GM12873 (cell line): ENCODE results near the gene IL36G.

Experiments
- TF ChIP-seq, protein P1 (sequence below): IDR thresholded peaks from 2 replicates; pipeline ENCODE4 v1.5.1; 2012; ENCODE audit warnings: low read depth, mild to moderate bottlenecking, moderate library complexity, low read length, control low read depth; ENCODE audit not compliant: insufficient read depth; ENCODE audit errors: missing control alignments

Gene IL36G

DNA sequence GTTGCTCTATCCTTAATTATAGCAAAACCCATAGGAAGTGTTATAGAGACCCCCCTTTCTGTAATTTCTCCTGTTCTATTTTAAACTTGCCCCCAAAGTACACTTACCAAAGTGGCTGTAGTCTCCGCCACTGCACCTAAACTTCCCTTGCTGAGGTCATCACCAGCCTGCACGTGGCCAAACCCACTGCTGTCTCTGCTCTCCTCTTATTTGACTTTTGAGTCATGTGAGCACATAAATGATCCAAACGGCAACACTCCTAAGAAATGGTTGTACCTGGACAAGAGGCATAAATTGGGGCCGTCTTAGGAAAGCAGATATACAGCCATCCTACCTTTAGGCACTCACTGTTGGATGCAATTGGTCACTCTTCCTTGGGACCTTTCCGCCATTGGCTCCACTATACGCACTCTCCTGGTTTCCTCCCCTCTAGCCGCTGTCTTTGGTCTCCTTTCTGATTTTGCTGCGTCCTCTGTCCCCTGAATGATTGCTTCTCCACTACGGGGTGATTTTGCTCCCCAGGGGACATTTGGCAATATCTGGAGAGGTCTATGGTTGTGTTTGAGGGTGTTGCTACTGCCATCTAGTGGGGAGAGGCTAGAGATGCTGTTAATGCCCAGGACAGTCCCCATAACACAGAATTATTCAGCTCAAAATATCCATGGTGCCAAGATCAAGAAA, 19.2 kb upstream of the IL36G start:
- TF ChIP-seq, protein P1, sequence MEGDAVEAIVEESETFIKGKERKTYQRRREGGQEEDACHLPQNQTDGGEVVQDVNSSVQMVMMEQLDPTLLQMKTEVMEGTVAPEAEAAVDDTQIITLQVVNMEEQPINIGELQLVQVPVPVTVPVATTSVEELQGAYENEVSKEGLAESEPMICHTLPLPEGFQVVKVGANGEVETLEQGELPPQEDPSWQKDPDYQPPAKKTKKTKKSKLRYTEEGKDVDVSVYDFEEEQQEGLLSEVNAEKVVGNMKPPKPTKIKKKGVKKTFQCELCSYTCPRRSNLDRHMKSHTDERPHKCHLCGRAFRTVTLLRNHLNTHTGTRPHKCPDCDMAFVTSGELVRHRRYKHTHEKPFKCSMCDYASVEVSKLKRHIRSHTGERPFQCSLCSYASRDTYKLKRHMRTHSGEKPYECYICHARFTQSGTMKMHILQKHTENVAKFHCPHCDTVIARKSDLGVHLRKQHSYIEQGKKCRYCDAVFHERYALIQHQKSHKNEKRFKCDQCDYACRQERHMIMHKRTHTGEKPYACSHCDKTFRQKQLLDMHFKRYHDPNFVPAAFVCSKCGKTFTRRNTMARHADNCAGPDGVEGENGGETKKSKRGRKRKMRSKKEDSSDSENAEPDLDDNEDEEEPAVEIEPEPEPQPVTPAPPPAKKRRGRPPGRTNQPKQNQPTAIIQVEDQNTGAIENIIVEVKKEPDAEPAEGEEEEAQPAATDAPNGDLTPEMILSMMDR = peak; percentile 86

DNA sequence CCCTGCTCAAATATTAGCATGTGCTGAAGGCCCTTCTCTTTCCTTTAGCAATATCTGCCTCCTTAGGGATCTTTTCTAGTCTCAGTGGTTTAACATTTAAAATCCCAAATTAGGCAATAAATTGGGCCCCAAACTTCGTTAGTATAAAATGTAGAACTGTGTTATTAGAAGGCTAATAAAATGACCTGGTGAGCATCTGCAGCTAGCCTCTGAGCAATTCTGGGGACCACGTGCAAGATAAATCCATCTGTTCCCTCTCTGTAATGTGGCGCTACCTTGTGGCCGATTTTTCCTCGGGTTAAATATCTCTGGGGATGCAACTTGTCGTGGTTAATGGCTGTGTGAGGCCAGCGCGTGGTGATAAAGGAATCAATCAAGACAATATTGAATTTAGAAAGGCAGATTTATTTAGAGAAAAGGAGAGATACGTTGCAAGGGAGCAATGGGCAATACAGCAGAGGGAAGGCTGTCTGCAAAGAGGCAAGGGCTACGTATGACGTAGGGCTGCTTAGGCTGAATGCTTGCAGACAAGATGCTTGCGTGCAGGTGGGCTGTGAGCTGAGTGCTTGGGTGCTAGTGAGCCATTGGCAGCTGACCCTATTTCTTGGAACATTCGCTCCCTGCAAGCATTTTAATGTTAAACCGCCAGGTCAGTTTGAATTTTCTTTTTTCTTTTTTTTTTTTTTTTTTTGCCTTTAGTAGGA, 18.5 kb upstream of the IL36G start:
- TF ChIP-seq, protein P1 = no peak

DNA sequence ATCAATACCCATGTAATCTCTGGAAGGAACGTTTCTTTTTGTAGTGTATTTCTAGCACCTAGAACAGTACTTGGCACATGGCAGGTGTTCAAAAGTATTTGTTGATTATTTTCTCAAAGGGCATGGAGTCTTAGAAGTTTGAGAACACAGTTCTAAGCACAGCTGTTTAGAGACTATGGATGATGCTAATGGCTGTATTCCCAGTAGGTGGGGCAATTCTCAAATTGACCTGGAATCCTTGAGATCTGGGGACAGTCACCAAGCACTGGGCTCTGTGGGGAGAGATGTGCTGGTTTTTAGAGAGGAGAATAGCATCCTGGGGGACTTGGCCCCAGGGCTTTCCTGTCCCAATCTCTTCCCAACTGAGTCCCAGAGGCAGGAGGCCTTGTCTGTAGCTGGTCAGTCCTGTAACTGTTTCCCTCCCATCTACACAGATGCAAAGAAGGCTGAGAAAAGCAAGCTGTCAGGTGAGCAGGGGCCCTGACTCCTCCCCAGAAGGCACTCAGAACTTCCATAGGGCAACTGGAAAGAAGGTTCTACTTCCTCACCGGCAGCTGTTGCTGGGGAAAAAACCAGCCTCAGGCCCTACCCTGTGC, 17.5 kb upstream of the IL36G start:
- TF ChIP-seq, protein P1 = peak; percentile 4

DNA sequence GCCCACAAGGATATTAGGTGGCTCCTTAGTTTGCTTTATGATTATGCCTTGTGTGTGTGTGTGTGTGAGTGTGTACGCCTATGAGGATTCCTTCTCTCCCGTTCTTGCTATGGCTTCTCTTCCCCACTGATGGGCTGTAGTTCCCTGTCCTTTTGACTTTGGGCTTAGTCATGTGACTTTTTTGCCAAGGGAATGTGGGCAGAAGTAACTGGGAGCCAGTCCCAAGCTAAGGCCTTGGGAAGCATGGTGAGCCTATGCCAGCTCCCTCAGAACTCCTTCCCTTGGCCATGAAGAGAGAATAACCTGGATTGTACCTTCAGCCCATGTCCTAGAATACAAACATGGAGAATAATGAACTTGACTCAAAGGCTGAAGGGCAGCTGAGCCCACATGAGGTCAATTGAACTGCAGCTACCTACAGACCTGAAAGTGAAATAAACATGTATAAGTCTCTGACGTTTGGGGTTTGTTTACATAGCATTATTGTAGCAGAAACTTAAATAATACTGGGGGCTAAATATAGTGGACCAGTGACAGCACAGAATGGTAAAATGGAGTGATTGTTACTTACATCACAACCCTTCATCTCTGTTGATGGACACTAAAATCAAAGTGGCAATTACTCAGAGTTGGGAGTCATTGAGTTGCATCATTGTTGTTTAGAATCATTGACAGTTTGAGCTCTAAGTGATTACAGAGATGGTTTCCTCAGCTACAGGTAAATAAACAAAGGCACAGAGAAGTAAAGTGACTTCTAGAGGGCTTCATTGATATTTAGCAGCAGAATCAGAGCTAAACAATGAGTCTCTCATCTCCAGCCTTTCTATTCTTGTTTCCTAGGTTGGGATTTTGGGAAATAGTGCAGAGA, 15.3 kb upstream of the IL36G start:
- TF ChIP-seq, protein P1 = no peak

DNA sequence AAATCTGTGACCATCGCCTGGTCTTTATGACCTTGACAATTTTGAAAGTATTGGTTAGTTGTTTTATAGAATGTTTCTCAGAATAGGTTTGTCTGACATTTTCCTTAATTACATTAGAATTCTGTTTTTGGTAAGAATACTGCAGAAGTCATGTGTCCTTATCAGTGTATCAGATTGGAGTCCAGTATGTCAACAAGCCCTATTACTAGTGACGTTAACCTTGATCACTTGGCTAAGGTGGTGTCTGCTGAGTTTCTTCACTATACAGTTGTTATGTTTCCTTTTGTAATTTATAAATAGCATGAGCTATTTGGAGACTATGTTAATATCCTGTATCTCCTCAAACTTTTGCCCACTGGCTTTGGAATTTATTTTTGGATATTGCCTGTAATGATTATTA, 10.8 kb upstream of the IL36G start:
- TF ChIP-seq, protein P1 = no peak

DNA sequence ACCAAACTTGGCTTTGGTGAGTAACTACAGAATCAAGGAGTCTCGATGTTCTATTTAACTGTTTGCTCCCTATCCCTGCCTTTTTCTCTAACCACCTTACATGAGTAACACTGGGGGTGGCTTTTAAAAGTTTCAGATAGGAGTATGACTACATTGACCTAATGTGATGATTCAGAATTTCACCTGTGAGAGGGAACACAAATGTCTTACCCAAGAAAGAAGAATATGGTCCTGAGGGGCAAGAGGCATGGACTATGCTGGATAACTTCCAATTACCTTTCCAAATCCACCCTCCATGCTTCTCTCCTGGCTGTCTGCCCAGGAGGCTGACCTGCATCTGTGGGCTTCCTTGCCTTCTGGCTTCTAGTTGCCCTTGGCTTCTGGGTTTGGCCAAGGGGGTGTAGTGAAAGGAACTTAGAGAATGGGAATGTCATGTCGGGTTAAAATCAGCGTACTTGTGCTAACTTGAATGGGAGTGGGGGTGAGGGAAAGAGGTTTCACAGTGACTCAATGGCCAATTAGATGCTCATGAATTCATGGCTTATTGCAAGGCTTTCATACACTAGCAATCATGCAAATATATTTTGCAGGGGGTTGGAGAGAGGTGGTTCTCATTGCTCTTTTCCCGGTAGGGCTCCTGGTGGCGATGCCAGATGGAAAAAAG, 5.3 kb upstream of the IL36G start:
- TF ChIP-seq, protein P1 = no peak
